NCI-H1930 (cell line): ENCODE measurements around the gene SLAMF1.
"Not testable (repeated sequence)": the region's sequence is repeated elsewhere in the genome, so short reads cannot be mapped to it uniquely, and the experiment has no call there.

ENCODE experiments used
- DNase-seq, 2 experiments: peaks; one replicate each; lab custom pipeline; 2025; lab: John Stamatoyannopoulos, UW

SLAMF1 gene

GRCh38 chr1:160646711-160647328 is at the start of gene SLAMF1:
SLAMF1 (minus strand) TSS chr1:160647044; CDS start chr1:160646945, 99 bp downstream.
- DNase-seq: no peak

GRCh38 chr1:160692390-160692789 is 45.5 kb upstream of the SLAMF1 start:
- not testable (repeated sequence) for DNase-seq

- DNase-seq: no peak
Observed at GRCh38 chr1:160685266-160685665, 38.4 kb upstream of the SLAMF1 start.

- no peak for DNase-seq
Observed at GRCh38 chr1:160682983-160683865, 36.4 kb upstream of the SLAMF1 start.

- DNase-seq: no peak
Observed at GRCh38 chr1:160681891-160682140, 35.0 kb upstream of the SLAMF1 start.

GRCh38 chr1:160681066-160681890 is 34.4 kb upstream of the SLAMF1 start:
- DNase-seq: peak in 1 of 2 experiments; percentile 54

GRCh38 chr1:160680399-160680798 is 33.6 kb upstream of the SLAMF1 start:
- no peak for DNase-seq

- DNase-seq: no peak
Observed at GRCh38 chr1:160679893-160680292, 33.0 kb upstream of the SLAMF1 start.

- no peak for DNase-seq
Observed at GRCh38 chr1:160676869-160677597, 30.2 kb upstream of the SLAMF1 start.

- peak in 1 of 2 experiments; percentile 27 for DNase-seq
Observed at GRCh38 chr1:160675641-160676410, 29.0 kb upstream of the SLAMF1 start.

GRCh38 chr1:160674415-160674814 is 27.6 kb upstream of the SLAMF1 start:
- DNase-seq: no peak

GRCh38 chr1:160672789-160673695 is 26.2 kb upstream of the SLAMF1 start:
- DNase-seq: no peak

GRCh38 chr1:160671603-160672517 is 25.0 kb upstream of the SLAMF1 start:
- no peak for DNase-seq

- no peak for DNase-seq
Observed at GRCh38 chr1:160670701-160671100, 23.9 kb upstream of the SLAMF1 start.

- no peak for DNase-seq
Observed at GRCh38 chr1:160669802-160670201, 23.0 kb upstream of the SLAMF1 start.

GRCh38 chr1:160669276-160669675 is 22.4 kb upstream of the SLAMF1 start:
- DNase-seq: no peak

GRCh38 chr1:160667896-160668295 is 21.1 kb upstream of the SLAMF1 start:
- DNase-seq: no peak

- no peak for DNase-seq
Observed at GRCh38 chr1:160666079-160666442, 19.2 kb upstream of the SLAMF1 start.
